SK-N-SH (cell line): Measurements from ENCODE around the gene MED7. TPM values are rescaled to one million over a fixed set of nuclear protein-coding genes. Genes with fewer than 3 reads are reported as not detected.

Experiments
- CTCF ChIA-PET: fragments of 300-600, 350-600 bp; formaldehyde crosslinking; extraction: SDS; loops from one replicate; lab custom pipeline; 2021; lab: Yijun Ruan, JAX
- POLR2A ChIA-PET: fragments of 350-600 bp; sonication (Branson Sonifier 250); formaldehyde crosslinking; extraction: SDS; loops from one replicate; lab custom pipeline; 2020; ENCODE audit warnings: antibody characterized with exemption, inconsistent platforms; lab: Yijun Ruan, JAX
- DNase-seq: peaks from one replicate; pipeline ENCODE4 v3.0.0; 2012
- H2AFZ ChIP-seq: fragments of 200-600 bp; sonication (generic); 2 replicates; pipeline ENCODE4 v1.8.1; 2016; ENCODE audit warnings: antibody characterized with exemption, mild to moderate bottlenecking, low read depth
- H3F3A ChIP-seq: fragments of 200-600 bp; sonication (generic); replicated peaks from 2 replicates; pipeline ENCODE3; 2016; ENCODE audit warnings: antibody characterized with exemption, mild to moderate bottlenecking; ENCODE audit not compliant: insufficient read depth
- H3K27ac ChIP-seq, 2 experiments: fragments of 200-500 bp in 1 of 2; fragments of 200-600 bp in 1 of 2; sonication (Bioruptor generic) in 1 of 2; sonication (generic), shearing (Covaris generic) in 1 of 2; 2 replicates each; pipeline versions ENCODE4 v1.5.1 to v1.6.1; 2014 to 2016; ENCODE audit warnings: low read depth in 2 of 2, inconsistent platforms in 1 of 2, low read length in 1 of 2, mild to moderate bottlenecking in 1 of 2, mixed read lengths in 1 of 2
- H3K27me3 ChIP-seq: fragments of 200-600 bp; sonication (generic), shearing (Covaris generic); 2 replicates; pipeline ENCODE4 v1.6.1; 2016; ENCODE audit warnings: mixed run types; ENCODE audit not compliant: insufficient read depth
- H3K36me3 ChIP-seq, 2 experiments: fragments of 200-500 bp in 1 of 2; fragments of 200-600 bp in 1 of 2; sonication (Bioruptor generic) in 1 of 2; sonication (generic) in 1 of 2; replicated peaks in 1 of 2; 2 replicates each; pipeline versions ENCODE3 to v1.5.1; 2014 to 2016; ENCODE audit warnings: low read length in 1 of 2, mild to moderate bottlenecking in 1 of 2; ENCODE audit not compliant: insufficient read depth in 2 of 2, control insufficient read depth in 1 of 2
- H3K4me1 ChIP-seq, 2 experiments: fragments of 200-500 bp in 1 of 2; fragments of 200-600 bp in 1 of 2; sonication (Bioruptor generic) in 1 of 2; sonication (generic), shearing (Covaris generic) in 1 of 2; 2 replicates each; pipeline versions ENCODE4 v1.5.1 to v1.6.1; 2014 to 2016; ENCODE audit warnings: low read depth in 1 of 2, low read length in 1 of 2, mixed run types in 1 of 2; ENCODE audit not compliant: insufficient read depth in 2 of 2, control insufficient read depth in 1 of 2
- H3K4me2 ChIP-seq: fragments of 200-600 bp; sonication (generic), shearing (Covaris generic); 2 replicates; pipeline ENCODE4 v1.6.1; 2017; ENCODE audit warnings: mixed run types
- H3K4me3 ChIP-seq, 2 experiments: fragments of 200-500 bp in 1 of 2; fragments of 200-600 bp in 1 of 2; sonication (Bioruptor generic) in 1 of 2; sonication (generic), shearing (Covaris generic) in 1 of 2; 2 replicates each; pipeline versions ENCODE4 v1.5.1 to v1.8.1; 2014 to 2016; ENCODE audit warnings: low read depth in 2 of 2, inconsistent platforms in 1 of 2, low read length in 1 of 2, mild to moderate bottlenecking in 1 of 2, mixed read lengths in 1 of 2, moderate library complexity in 1 of 2
- H3K79me2 ChIP-seq: fragments of 200-600 bp; sonication (generic); 2 replicates; pipeline ENCODE4 v1.8.1; 2017; ENCODE audit warnings: mild to moderate bottlenecking; ENCODE audit not compliant: insufficient read depth
- H3K9ac ChIP-seq: fragments of 200-600 bp; sonication (generic); 2 replicates; pipeline ENCODE4 v1.6.1; 2017; ENCODE audit warnings: mixed run types
- H3K9me2 ChIP-seq: fragments of 200-600 bp; sonication (generic); 2 replicates; pipeline ENCODE4 v1.6.1; 2017; ENCODE audit warnings: mixed run types
- H3K9me3 ChIP-seq: fragments of 200-600 bp; sonication (generic); 2 replicates; pipeline ENCODE4 v1.6.1; 2017; ENCODE audit warnings: mixed run types, mild to moderate bottlenecking, moderate library complexity
- H4K20me1 ChIP-seq: fragments of 200-600 bp; sonication (generic); 2 replicates; pipeline ENCODE4 v1.6.1; 2017; ENCODE audit warnings: mild to moderate bottlenecking, mixed run types; ENCODE audit not compliant: insufficient read depth
- CHD2 ChIP-seq: fragments of 150-350 bp; IDR thresholded peaks from 2 replicates; pipeline ENCODE4 v1.6.1; 2018; ENCODE audit warnings: low read length; ENCODE audit not compliant: partially characterized antibody
- CTCF ChIP-seq: fragments of 200-600 bp; sonication (generic); IDR thresholded peaks from 2 replicates; pipeline ENCODE4 v1.6.1; 2017; ENCODE audit warnings: antibody characterized with exemption, mild to moderate bottlenecking, moderate library complexity
- ELF1 ChIP-seq: IDR thresholded peaks from 2 replicates; pipeline ENCODE4 v1.4.0; 2012
- FOSL2 ChIP-seq: IDR thresholded peaks from 2 replicates; pipeline ENCODE4 v1.4.0; 2012; ENCODE audit warnings: low read depth, mild to moderate bottlenecking, moderate library complexity, borderline replicate concordance
- IRF3 ChIP-seq: fragments of 150-350 bp; IDR thresholded peaks from 2 replicates; pipeline ENCODE4 v1.6.1; 2016; ENCODE audit warnings: mild to moderate bottlenecking, low read depth, low read length
- JUND ChIP-seq: IDR thresholded peaks from 2 replicates; pipeline ENCODE4 v1.4.0; 2012
- MXI1 ChIP-seq: IDR thresholded peaks from 2 replicates; pipeline ENCODE4 v1.6.1; 2012; ENCODE audit warnings: mild to moderate bottlenecking, low read depth, low read length, improper control_type of control experiment
- NFIC ChIP-seq: IDR thresholded peaks from 2 replicates; pipeline ENCODE4 v1.4.0; 2012; ENCODE audit warnings: borderline replicate concordance
- POLR2AphosphoS5 ChIP-seq: IDR thresholded peaks from 2 replicates; pipeline ENCODE4 v1.6.1; 2012; ENCODE audit warnings: low read depth, low read length
- RAD21 ChIP-seq: IDR thresholded peaks from 2 replicates; pipeline ENCODE4 v1.6.1; 2012; ENCODE audit warnings: mild to moderate bottlenecking, low read length
- RCOR1 ChIP-seq: fragments of 150-350 bp; IDR thresholded peaks from 2 replicates; pipeline ENCODE4 v1.6.1; 2017; ENCODE audit warnings: antibody characterized with exemption, low read length
- REST ChIP-seq: IDR thresholded peaks from 2 replicates; pipeline ENCODE4 v1.6.1; 2012; ENCODE audit warnings: mild to moderate bottlenecking, low read depth, low read length, moderate library complexity
- SIN3A ChIP-seq: IDR thresholded peaks from 2 replicates; pipeline ENCODE4 v1.6.1; 2012; ENCODE audit warnings: low read depth, mild to moderate bottlenecking, low read length, moderate library complexity, borderline replicate concordance
- TAF1 ChIP-seq: IDR thresholded peaks from 2 replicates; pipeline ENCODE4 v1.6.1; 2012; ENCODE audit warnings: low read depth, mild to moderate bottlenecking, low read length, moderate library complexity, borderline replicate concordance
- TEAD4 ChIP-seq: IDR thresholded peaks from 2 replicates; pipeline ENCODE4 v1.4.0; 2012; ENCODE audit warnings: mild to moderate bottlenecking, borderline replicate concordance; ENCODE audit not compliant: insufficient read depth
- USF1 ChIP-seq: IDR thresholded peaks from 2 replicates; pipeline ENCODE4 v1.4.0; 2012; ENCODE audit warnings: low read depth, borderline replicate concordance
- WGBS: methylation state at CpG from one replicate; pipeline ENCODE4 v1.1.6; 2017; ENCODE audit warnings: low lambda C conversion rate; 5-methylcytosine and 5-hydroxymethylcytosine counted together
- polyA plus RNA-seq, 3 experiments: library from polyadenylated mRNA; depleted of rRNA; stranded (reverse); fragments of >200 nt; gene quantifications; 2 replicates each; pipeline ENCODE4 v1.2.3, GENCODE V29; 2012

Gene MED7
- polyA plus RNA-seq, 1 of the 3 experiments (the other 2 are of a cell fraction) = 5.3 TPM

- WGBS = 34% methylated on average over 3 of the region's 3 CpGs
- no peak overlapping the region for H3K27ac ChIP-seq
- H3K9ac ChIP-seq = no peak overlapping the region
- TF ChIP-seq POLR2AphosphoS5 (no peak), REST (no peak), TEAD4 (no peak), ELF1 (no peak), JUND (no peak), USF1 (no peak), CHD2 (no peak), CTCF (no peak), TAF1 (no peak), FOSL2 (no peak), NFIC (no peak), RAD21 (no peak), RCOR1 (no peak), IRF3 (no peak), SIN3A (no peak), MXI1 (no peak)
- H3K79me2 ChIP-seq = no peaks in the 10 kb centered on the region
- H3K4me3 ChIP-seq = no peak overlapping the region
- DNase-seq = no peak
- no peaks in the 10 kb centered on the region; the same call in 1 of the 2 replicates for H3K27me3 ChIP-seq
- POLR2A ChIA-PET = no interaction called here
- no peaks in the 10 kb centered on the region for H3F3A ChIP-seq
- CTCF ChIA-PET = interaction anchor here (1.0 kb wide), 1 partner anchor 33 kb away, joined by 4 read pairs; no protein-coding TSS in a partner anchor
- H3K9me2 ChIP-seq = no peaks in the 10 kb centered on the region
- no peak overlapping the region for H3K4me2 ChIP-seq
- no peaks in the 10 kb centered on the region for H3K36me3 ChIP-seq
- H3K4me1 ChIP-seq = no peaks in the 10 kb centered on the region
- no peak overlapping the region for H2AFZ ChIP-seq
- no peaks in the 10 kb centered on the region for H4K20me1 ChIP-seq
- H3K9me3 ChIP-seq = no peaks in the 10 kb centered on the region
These were observed 39.6 kb upstream of the MED7 start for GRCh38 chr5:157182143-157182757.
